DOHH2 (cell line): ENCODE measurements around the gene SUGCT.

Experiments
- H3F3A ChIP-seq: fragments of 200-600 bp; sonication (generic), shearing (Covaris generic); 2 replicates; pipeline ENCODE4 v1.6.0; 2016; ENCODE audit warnings: antibody characterized with exemption, mild to moderate bottlenecking; ENCODE audit not compliant: control insufficient read depth, insufficient read depth
- H3K27ac ChIP-seq: fragments of 200-600 bp; sonication (generic); 2 replicates; pipeline ENCODE4 v1.5.1; 2014; ENCODE audit warnings: low read depth, mild to moderate bottlenecking, low read length, moderate library complexity
- H3K27me3 ChIP-seq: fragments of 200-600 bp; sonication (generic); 2 replicates; pipeline ENCODE4 v1.6.1; 2014; ENCODE audit warnings: mild to moderate bottlenecking, low read length, mixed read lengths; ENCODE audit not compliant: control insufficient read depth
- H3K36me3 ChIP-seq: fragments of 200-600 bp; sonication (generic); 2 replicates; pipeline ENCODE4 v1.6.1; 2014; ENCODE audit warnings: mild to moderate bottlenecking, low read length, moderate library complexity, mixed read lengths; ENCODE audit not compliant: control insufficient read depth
- H3K4me1 ChIP-seq: fragments of 200-600 bp; sonication (generic); 2 replicates; pipeline ENCODE4 v1.6.1; 2014; ENCODE audit warnings: mild to moderate bottlenecking, low read length, mixed read lengths; ENCODE audit not compliant: control insufficient read depth
- H3K4me2 ChIP-seq: fragments of 200-600 bp; sonication (generic); 2 replicates; pipeline ENCODE4 v1.6.0; 2014; ENCODE audit warnings: mild to moderate bottlenecking, low read length, moderate library complexity
- H3K4me3 ChIP-seq: fragments of 200-600 bp; sonication (generic); 2 replicates; pipeline ENCODE4 v1.5.1; 2014; ENCODE audit warnings: mild to moderate bottlenecking, low read length, mixed read lengths
- H3K79me2 ChIP-seq: fragments of 200-600 bp; sonication (generic); 2 replicates; pipeline ENCODE4 v1.6.1; 2014; ENCODE audit warnings: mild to moderate bottlenecking, low read length, mixed read lengths; ENCODE audit not compliant: control insufficient read depth
- H3K9me2 ChIP-seq: fragments of 200-600 bp; sonication (generic); replicated peaks from 2 replicates; pipeline ENCODE4 v1.6.1; 2014; ENCODE audit warnings: mild to moderate bottlenecking, low read length, mixed read lengths; ENCODE audit not compliant: control insufficient read depth
- H3K9me3 ChIP-seq: fragments of 200-600 bp; sonication (generic); 2 replicates; pipeline ENCODE4 v1.6.1; 2014; ENCODE audit warnings: antibody characterized with exemption, low read length, mixed read lengths; ENCODE audit not compliant: control insufficient read depth, insufficient read depth
- H4K20me1 ChIP-seq: fragments of 200-600 bp; sonication (generic); 2 replicates; pipeline ENCODE4 v1.6.0; 2014; ENCODE audit warnings: low read depth, mild to moderate bottlenecking, antibody characterized with exemption, low read length, moderate library complexity; ENCODE audit not compliant: control insufficient read depth, insufficient read depth
- EZH2phosphoT487 ChIP-seq: fragments of 200-600 bp; sonication (generic); IDR thresholded peaks from 2 replicates; pipeline ENCODE4 v1.6.1; 2017; ENCODE audit warnings: borderline replicate concordance, mild to moderate bottlenecking, antibody characterized with exemption, low read length, moderate library complexity, mixed read lengths
- TF ChIP-seq, protein P1 (sequence below): fragments of 200-600 bp; sonication (generic); IDR thresholded peaks from one replicate; pipeline ENCODE4 v1.5.1; 2014; ENCODE audit warnings: antibody characterized with exemption, mild to moderate bottlenecking, low read depth, low read length; ENCODE audit not compliant: poor library complexity, severe bottlenecking

SUGCT gene

DNA sequence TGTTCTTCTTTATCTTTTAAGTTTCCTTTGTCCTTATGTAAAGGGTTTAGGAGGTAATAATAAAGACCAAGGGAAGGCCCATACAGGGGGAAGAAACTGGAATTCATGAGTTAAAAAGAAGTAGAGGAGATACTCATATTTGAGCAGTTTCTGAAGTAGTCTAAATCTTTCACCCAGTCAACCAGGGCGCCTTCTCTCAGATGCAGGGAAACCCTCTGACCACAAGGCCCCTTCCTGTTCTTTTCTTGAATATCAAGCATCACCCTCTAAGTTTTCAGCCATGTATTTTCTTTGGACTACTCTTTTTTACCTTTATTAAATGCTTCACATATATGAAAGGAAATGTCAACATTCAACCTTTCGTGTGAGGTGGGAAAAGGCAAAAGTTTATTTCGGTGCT lies 630.8 kb downstream of the SUGCT start:
- no peak overlapping the region for H3K27ac ChIP-seq
- H3K4me1 ChIP-seq = peaks cover 48% of the 10 kb centered on the region
- no peaks in the 10 kb centered on the region for H3F3A ChIP-seq
- TF ChIP-seq, protein P1, sequence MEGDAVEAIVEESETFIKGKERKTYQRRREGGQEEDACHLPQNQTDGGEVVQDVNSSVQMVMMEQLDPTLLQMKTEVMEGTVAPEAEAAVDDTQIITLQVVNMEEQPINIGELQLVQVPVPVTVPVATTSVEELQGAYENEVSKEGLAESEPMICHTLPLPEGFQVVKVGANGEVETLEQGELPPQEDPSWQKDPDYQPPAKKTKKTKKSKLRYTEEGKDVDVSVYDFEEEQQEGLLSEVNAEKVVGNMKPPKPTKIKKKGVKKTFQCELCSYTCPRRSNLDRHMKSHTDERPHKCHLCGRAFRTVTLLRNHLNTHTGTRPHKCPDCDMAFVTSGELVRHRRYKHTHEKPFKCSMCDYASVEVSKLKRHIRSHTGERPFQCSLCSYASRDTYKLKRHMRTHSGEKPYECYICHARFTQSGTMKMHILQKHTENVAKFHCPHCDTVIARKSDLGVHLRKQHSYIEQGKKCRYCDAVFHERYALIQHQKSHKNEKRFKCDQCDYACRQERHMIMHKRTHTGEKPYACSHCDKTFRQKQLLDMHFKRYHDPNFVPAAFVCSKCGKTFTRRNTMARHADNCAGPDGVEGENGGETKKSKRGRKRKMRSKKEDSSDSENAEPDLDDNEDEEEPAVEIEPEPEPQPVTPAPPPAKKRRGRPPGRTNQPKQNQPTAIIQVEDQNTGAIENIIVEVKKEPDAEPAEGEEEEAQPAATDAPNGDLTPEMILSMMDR = no peak
- TF ChIP-seq EZH2phosphoT487 = no peak
- no peaks in the 10 kb centered on the region for H3K79me2 ChIP-seq
- peak overlapping the region; percentile 38 for H3K4me2 ChIP-seq
- H3K4me3 ChIP-seq = 0 out of 2 replicates have a peak overlapping the region, but pooled peaks have one; percentile 2
- H3K36me3 ChIP-seq = no peaks in the 10 kb centered on the region
- no peaks in the 10 kb centered on the region for H4K20me1 ChIP-seq
- H3K27me3 ChIP-seq = no peaks in the 10 kb centered on the region
- H3K9me2 ChIP-seq = no peaks in the 10 kb centered on the region
- 0 out of 2 replicates have a peak, but pooled peaks cover 3% of the 10 kb centered on the region for H3K9me3 ChIP-seq

DNA sequence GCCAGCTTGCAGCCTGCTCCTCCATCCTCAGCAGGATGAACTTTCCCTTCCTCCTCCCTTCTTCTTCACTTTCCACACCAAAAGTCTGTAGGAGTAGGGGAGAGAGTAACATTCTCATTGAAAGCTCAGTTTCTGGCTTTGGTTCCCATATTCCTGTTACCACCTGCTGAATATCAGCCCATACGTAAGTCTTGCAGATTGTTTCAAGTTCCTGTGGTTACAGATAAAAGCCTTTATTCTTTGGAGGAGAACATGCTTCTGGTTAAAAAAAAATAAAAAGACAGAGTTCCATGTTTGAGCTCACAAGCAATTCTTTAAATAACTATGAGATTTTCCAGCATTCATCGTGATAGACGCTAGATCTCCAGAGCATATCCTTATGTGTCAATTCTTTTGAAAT lies 637.3 kb downstream of the SUGCT start:
- H3K36me3 ChIP-seq = no peaks in the 10 kb centered on the region
- H3K79me2 ChIP-seq = no peaks in the 10 kb centered on the region

DNA sequence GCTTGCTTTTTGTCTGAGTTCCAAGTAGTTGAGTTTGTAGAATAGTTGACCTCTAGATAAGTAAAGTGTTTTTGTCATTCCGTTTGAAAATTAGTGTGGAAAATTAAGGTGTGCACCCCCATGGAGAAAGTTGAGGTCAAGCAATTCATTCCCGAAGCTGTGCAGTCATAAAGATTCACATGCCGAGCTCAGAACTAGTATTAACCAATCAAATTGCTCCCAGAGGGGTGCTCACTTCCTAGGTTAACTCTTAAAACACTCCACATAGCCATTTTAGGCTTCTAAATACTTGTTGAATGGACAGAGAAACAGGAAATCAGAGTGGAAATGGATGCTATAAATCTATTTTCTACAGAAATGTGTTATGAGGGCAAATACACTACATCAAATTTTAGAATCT lies 638.9 kb downstream of the SUGCT start:
- Histone ChIP-seq H3K4me2 (no peak overlapping the region), H3K4me1 (peaks cover 40% of the 10 kb centered on the region), H3K27me3 (no peaks in the 10 kb centered on the region), H3F3A (no peaks in the 10 kb centered on the region), H3K9me2 (no peaks in the 10 kb centered on the region), H3K4me3 (no peak overlapping the region), H3K79me2 (no peaks in the 10 kb centered on the region), H4K20me1 (no peaks in the 10 kb centered on the region), H3K9me3 (0 out of 2 replicates have a peak, but pooled peaks cover 3% of the 10 kb centered on the region), H3K36me3 (no peaks in the 10 kb centered on the region), H3K27ac (no peak overlapping the region)
- TF ChIP-seq EZH2phosphoT487 = no peak
- TF ChIP-seq, protein P1 = no peak

More for the DNA sequence above, 637.3 kb downstream of the SUGCT start:
- H3F3A ChIP-seq = no peaks in the 10 kb centered on the region
- no peak for TF ChIP-seq EZH2phosphoT487
- TF ChIP-seq, protein P1 = no peak
- no peak overlapping the region for H3K4me3 ChIP-seq
- no peaks in the 10 kb centered on the region for H3K9me2 ChIP-seq
- H3K4me1 ChIP-seq = peaks cover 30% of the 10 kb centered on the region
- no peaks in the 10 kb centered on the region for H4K20me1 ChIP-seq
- 0 out of 2 replicates have a peak, but pooled peaks cover 3% of the 10 kb centered on the region for H3K9me3 ChIP-seq
- no peaks in the 10 kb centered on the region for H3K27me3 ChIP-seq
- H3K27ac ChIP-seq = no peak overlapping the region
- H3K4me2 ChIP-seq = no peak overlapping the region

DNA sequence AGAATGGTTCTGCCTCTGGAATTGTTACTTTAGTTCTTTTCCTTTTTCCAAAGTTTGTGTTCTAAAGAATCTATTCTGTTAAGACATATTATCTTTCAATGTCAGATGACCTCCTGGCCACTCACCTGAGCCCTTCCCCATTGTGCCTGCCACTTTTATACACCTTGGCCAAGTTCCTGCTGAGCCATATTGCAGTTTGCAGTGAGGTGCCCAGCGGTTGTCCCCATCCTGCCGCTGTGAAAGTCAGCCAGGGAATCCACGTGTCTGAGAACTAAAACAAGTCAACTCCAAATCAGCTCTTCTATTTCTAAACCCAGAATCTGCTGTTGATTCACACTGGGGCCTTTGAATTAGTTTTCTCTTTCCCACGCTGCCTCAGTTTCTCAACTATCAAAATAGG lies 641.1 kb downstream of the SUGCT start:
- H3K4me3 ChIP-seq = no peak overlapping the region
- no peak overlapping the region for H3K4me2 ChIP-seq
- no peaks in the 10 kb centered on the region for H4K20me1 ChIP-seq
- no peaks in the 10 kb centered on the region for H3K9me3 ChIP-seq
- H3F3A ChIP-seq = no peaks in the 10 kb centered on the region
- no peaks in the 10 kb centered on the region for H3K27me3 ChIP-seq
- no peaks in the 10 kb centered on the region for H3K36me3 ChIP-seq
- peaks cover 25% of the 10 kb centered on the region for H3K4me1 ChIP-seq
- no peak overlapping the region for H3K27ac ChIP-seq
- H3K9me2 ChIP-seq = no peaks in the 10 kb centered on the region
- no peaks in the 10 kb centered on the region for H3K79me2 ChIP-seq
- TF ChIP-seq, protein P1 = no peak
- TF ChIP-seq EZH2phosphoT487 = no peak
